Measurements from ENCODE around the gene ESR2.

Gene ESR2

GRCh38 chr14:64265222-64265621 is 28.9 kb downstream of the ESR2 start:
- no peak for DNase-seq

- DNase-seq: no peak
Observed at GRCh38 chr14:64260418-64260817, 33.8 kb downstream of the ESR2 start.

GRCh38 chr14:64255756-64256155 is 38.4 kb downstream of the ESR2 start:
- no peak for DNase-seq

- no peak for DNase-seq
Observed at GRCh38 chr14:64253672-64254071, 40.5 kb downstream of the ESR2 start.

- DNase-seq: no peak
Observed at GRCh38 chr14:64249363-64249762, 44.8 kb downstream of the ESR2 start.

GRCh38 chr14:64248689-64249088 is 45.5 kb downstream of the ESR2 start:
- DNase-seq: no peak

- no peak for DNase-seq
Observed at GRCh38 chr14:64247195-64247594, 47.0 kb downstream of the ESR2 start.

GRCh38 chr14:64246688-64247087 is 47.5 kb downstream of the ESR2 start:
- no peak for DNase-seq

GRCh38 chr14:64245491-64245890 is 48.7 kb downstream of the ESR2 start:
- DNase-seq: no peak

GRCh38 chr14:64244279-64244678 is 49.9 kb downstream of the ESR2 start:
- no peak for DNase-seq

GRCh38 chr14:64238631-64239030 is 55.5 kb downstream of the ESR2 start:
- no peak for DNase-seq

GRCh38 chr14:64238049-64238448 is 56.1 kb downstream of the ESR2 start:
- no peak for DNase-seq

- DNase-seq: no peak
Observed at GRCh38 chr14:64235652-64236640, 58.2 kb downstream of the ESR2 start.

- no peak for DNase-seq
Observed at GRCh38 chr14:64234877-64235651, 59.1 kb downstream of the ESR2 start.

GRCh38 chr14:64233531-64234190 is 60.5 kb downstream of the ESR2 start:
- DNase-seq: no peak

GRCh38 chr14:64232944-64233343 is 61.2 kb downstream of the ESR2 start:
- no peak for DNase-seq

GRCh38 chr14:64232095-64232838 is 61.9 kb downstream of the ESR2 start:
- peak; percentile 81 for DNase-seq

GRCh38 chr14:64229489-64229888 is 64.7 kb downstream of the ESR2 start:
- no peak for DNase-seq

- no peak for DNase-seq
Observed at GRCh38 chr14:64227856-64228255, 66.3 kb downstream of the ESR2 start.

GRCh38 chr14:64225151-64225757 is 68.9 kb downstream of the ESR2 start:
- no peak for DNase-seq

GRCh38 chr14:64221391-64222003 is 72.7 kb downstream of the ESR2 start:
- no peak for DNase-seq

- DNase-seq: no peak
Observed at GRCh38 chr14:64220466-64220865, 73.7 kb downstream of the ESR2 start.
